ENCODE measurements around the gene CLASP1. TPM values are rescaled to one million over a fixed set of nuclear protein-coding genes. Genes with fewer than 3 reads are reported as not detected.
"Not testable (repeated sequence)": the region's sequence is repeated elsewhere in the genome, so short reads cannot be mapped to it uniquely, and the experiment has no call there.

Gene CLASP1
- total and polyA plus RNA-seq, 4 donors, result 7.5 to 50.0 (median 21.9) TPM

DNA sequence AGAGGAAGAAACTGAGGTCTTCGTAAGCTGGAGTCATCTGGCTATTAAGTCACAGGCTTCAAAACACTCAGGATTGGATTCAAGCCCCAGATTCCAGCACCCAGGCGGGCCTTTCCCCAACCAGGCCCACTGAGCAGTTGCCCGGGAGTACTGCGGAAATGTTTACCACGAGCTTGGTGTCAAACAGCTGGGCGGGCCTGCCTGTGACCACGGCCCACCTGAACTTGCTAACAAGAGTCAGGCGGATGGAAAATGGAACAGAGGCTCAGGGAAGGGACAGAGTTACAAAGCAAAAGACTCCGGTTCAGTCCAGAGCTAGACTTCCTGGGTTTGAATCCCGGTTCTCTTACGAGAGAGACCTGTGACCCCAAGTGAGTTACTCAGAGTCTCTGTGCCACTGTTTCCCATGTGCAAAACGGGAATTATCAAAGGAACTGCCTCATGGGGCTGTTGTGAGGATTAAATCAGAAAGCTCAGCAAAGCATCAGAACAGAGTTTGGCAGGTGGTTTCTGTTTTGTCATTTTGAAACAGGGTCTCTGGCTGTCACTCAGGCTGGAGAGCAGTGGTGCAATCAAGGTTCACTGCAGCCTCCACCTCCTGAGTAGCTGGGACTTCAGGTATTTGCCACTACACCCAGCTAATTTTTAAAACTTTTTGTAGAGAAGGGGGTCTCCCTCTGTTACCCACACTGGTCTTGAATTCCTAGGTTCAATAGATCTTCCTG, 315.3 kb downstream of the CLASP1 start (continued):
- no peak for TF ChIP-seq RXRA (IDR thresholded peaks at IDR 0.05)

DNA sequence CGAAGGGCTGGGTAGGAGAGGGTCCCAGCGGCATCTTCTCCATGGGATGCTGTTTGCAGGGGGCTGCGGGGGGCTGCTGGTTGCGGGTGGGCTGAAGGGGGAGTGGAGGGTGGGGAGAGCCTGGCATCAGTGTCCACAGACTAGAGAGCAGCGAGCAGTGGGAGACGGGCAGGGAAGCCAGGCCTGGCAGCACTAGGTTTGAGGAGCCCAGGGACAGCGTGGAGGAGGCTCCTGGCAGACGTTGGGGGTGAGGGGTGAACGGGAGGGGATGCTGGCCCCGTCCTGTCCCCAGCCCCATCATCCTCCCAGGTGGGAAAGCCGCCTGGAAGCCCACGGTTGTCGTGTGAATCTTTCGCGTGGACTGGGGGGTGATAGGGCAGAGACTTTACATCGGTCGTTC, 316.0 kb downstream of the CLASP1 start:
- no peak for DNase-seq (ENCODE audit: low spot score)

GRCh38 chr2:121331324-121331723, 317.9 kb downstream of the CLASP1 start:
- not testable (repeated sequence) for H3K9ac ChIP-seq (ENCODE audit: low read depth in 1 of 2, low read length in 2 of 2); H3K27me3 ChIP-seq (ENCODE audit: control insufficient read depth in 4 of 4, insufficient read depth in 4 of 4, low read length in 3 of 4); H3K36me3 ChIP-seq (ENCODE audit: control insufficient read depth in 4 of 4, insufficient read depth in 3 of 4, low read depth in 1 of 4, low read length in 3 of 4); H3K4me3 ChIP-seq (ENCODE audit: low read depth in 1 of 3, low read length in 3 of 3); H3K9me3 ChIP-seq (ENCODE audit: control insufficient read depth in 4 of 4, low read length in 3 of 4); H3K27ac ChIP-seq (ENCODE audit: low read depth in 1 of 2, low read length in 2 of 2); H3K4me1 ChIP-seq (ENCODE audit: control insufficient read depth in 4 of 4, insufficient read depth in 4 of 4, low read length in 3 of 4); DNase-seq (ENCODE audit: low spot score)
- WGBS, result 81% methylated on average over 8 of the region's 8 CpGs

More for the DNA sequence above, 316.0 kb downstream of the CLASP1 start:
- Histone ChIP-seq H3K27me3 (ENCODE audit: control insufficient read depth in 4 of 4, insufficient read depth in 4 of 4, low read length in 3 of 4) (no peaks in the 10 kb centered on the region), H3K36me3 (ENCODE audit: control insufficient read depth in 4 of 4, insufficient read depth in 3 of 4, low read depth in 1 of 4, low read length in 3 of 4) (no peaks in the 10 kb centered on the region), H3K9me3 (ENCODE audit: control insufficient read depth in 4 of 4, low read length in 3 of 4) (no peaks in the 10 kb centered on the region), H3K4me1 (ENCODE audit: control insufficient read depth in 4 of 4, insufficient read depth in 4 of 4, low read length in 3 of 4) (peaks cover 0 to 8% (median 4%) of the 10 kb centered on the region in 4 donors), H3K9ac (ENCODE audit: low read depth in 1 of 2, low read length in 2 of 2) (no peak overlapping the region), H3K27ac (ENCODE audit: low read depth in 1 of 2, low read length in 2 of 2) (no peak overlapping the region), H3K4me3 (ENCODE audit: low read depth in 1 of 3, low read length in 3 of 3) (no peak overlapping the region)
- TF ChIP-seq FOXA1 (IDR thresholded peaks at IDR 0.05), result no peak
- TF ChIP-seq, protein P1, sequence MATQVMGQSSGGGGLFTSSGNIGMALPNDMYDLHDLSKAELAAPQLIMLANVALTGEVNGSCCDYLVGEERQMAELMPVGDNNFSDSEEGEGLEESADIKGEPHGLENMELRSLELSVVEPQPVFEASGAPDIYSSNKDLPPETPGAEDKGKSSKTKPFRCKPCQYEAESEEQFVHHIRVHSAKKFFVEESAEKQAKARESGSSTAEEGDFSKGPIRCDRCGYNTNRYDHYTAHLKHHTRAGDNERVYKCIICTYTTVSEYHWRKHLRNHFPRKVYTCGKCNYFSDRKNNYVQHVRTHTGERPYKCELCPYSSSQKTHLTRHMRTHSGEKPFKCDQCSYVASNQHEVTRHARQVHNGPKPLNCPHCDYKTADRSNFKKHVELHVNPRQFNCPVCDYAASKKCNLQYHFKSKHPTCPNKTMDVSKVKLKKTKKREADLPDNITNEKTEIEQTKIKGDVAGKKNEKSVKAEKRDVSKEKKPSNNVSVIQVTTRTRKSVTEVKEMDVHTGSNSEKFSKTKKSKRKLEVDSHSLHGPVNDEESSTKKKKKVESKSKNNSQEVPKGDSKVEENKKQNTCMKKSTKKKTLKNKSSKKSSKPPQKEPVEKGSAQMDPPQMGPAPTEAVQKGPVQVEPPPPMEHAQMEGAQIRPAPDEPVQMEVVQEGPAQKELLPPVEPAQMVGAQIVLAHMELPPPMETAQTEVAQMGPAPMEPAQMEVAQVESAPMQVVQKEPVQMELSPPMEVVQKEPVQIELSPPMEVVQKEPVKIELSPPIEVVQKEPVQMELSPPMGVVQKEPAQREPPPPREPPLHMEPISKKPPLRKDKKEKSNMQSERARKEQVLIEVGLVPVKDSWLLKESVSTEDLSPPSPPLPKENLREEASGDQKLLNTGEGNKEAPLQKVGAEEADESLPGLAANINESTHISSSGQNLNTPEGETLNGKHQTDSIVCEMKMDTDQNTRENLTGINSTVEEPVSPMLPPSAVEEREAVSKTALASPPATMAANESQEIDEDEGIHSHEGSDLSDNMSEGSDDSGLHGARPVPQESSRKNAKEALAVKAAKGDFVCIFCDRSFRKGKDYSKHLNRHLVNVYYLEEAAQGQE (IDR thresholded peaks at IDR 0.05), result no peak
- TF ChIP-seq SP1 (IDR thresholded peaks at IDR 0.05), result no peak
- no peak for TF ChIP-seq ZBTB33 (IDR thresholded peaks at IDR 0.05)
- TF ChIP-seq FOXA2 (IDR thresholded peaks at IDR 0.05), result no peak
- TF ChIP-seq, protein P2, sequence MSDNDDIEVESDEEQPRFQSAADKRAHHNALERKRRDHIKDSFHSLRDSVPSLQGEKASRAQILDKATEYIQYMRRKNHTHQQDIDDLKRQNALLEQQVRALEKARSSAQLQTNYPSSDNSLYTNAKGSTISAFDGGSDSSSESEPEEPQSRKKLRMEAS (IDR thresholded peaks at IDR 0.05), result no peak
- no peak for TF ChIP-seq RXRA (IDR thresholded peaks at IDR 0.05)
- no peak for TF ChIP-seq HNF4A (conservative IDR thresholded peaks at IDR 0.05)
- TF ChIP-seq GABPA (IDR thresholded peaks at IDR 0.05 in 1 of 2, conservative IDR thresholded peaks at IDR 0.05 in 1 of 2), result no peak
- TF ChIP-seq EGR1 (IDR thresholded peaks at IDR 0.05; ENCODE audit: low read depth in 2 of 2), result no peak
- TF ChIP-seq YY1 (IDR thresholded peaks at IDR 0.05), result no peak
- TF ChIP-seq, protein P3, sequence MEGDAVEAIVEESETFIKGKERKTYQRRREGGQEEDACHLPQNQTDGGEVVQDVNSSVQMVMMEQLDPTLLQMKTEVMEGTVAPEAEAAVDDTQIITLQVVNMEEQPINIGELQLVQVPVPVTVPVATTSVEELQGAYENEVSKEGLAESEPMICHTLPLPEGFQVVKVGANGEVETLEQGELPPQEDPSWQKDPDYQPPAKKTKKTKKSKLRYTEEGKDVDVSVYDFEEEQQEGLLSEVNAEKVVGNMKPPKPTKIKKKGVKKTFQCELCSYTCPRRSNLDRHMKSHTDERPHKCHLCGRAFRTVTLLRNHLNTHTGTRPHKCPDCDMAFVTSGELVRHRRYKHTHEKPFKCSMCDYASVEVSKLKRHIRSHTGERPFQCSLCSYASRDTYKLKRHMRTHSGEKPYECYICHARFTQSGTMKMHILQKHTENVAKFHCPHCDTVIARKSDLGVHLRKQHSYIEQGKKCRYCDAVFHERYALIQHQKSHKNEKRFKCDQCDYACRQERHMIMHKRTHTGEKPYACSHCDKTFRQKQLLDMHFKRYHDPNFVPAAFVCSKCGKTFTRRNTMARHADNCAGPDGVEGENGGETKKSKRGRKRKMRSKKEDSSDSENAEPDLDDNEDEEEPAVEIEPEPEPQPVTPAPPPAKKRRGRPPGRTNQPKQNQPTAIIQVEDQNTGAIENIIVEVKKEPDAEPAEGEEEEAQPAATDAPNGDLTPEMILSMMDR (IDR thresholded peaks at IDR 0.05; ENCODE audit: low read depth, low read length, missing input control), result no peak
- TF ChIP-seq, protein P4, sequence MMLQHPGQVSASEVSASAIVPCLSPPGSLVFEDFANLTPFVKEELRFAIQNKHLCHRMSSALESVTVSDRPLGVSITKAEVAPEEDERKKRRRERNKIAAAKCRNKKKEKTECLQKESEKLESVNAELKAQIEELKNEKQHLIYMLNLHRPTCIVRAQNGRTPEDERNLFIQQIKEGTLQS (IDR thresholded peaks at IDR 0.05), result no peak
- TF ChIP-seq HNF4G (IDR thresholded peaks at IDR 0.05), result no peak
- WGBS, result 90% methylated on average over 17 of the region's 17 CpGs
